PFSK-1 (cell line): ENCODE data around the gene SGO2.

Experiments
- POLR2AphosphoS5 ChIP-seq: IDR thresholded peaks from 2 replicates; pipeline ENCODE4 v1.6.1; 2012; ENCODE audit warnings: low read depth, mild to moderate bottlenecking, control low read depth, low read length, moderate library complexity
- SIN3A ChIP-seq: IDR thresholded peaks from 2 replicates; pipeline ENCODE4 v1.6.1; 2012; ENCODE audit warnings: mild to moderate bottlenecking, low read length, moderate library complexity, borderline replicate concordance; ENCODE audit not compliant: insufficient read depth

GRCh38 chr2:200585730-200586643, 60.0 kb downstream of the SGO2 start, which contains the start of gene AOX1:
- TF ChIP-seq POLR2AphosphoS5 (no peak), SIN3A (no peak)
